Stimulated activated CD8-positive, alpha-beta memory T cell treated with anti-CD3 and anti-CD28 coated beads, Interleukin-4, amount 100 ng/mL, for 24 hours (primary cell): ENCODE measurements around the gene NDUFS6.
"Not testable (repeated sequence)": the region's sequence is repeated elsewhere in the genome, so short reads cannot be mapped to it uniquely, and the experiment has no call there.

ENCODE experiments used
- DNase-seq: peaks from one replicate; pipeline ENCODE4 v3.0.0-alpha.2; 2020; ENCODE audit warnings: low read depth

Gene NDUFS6

DNA sequence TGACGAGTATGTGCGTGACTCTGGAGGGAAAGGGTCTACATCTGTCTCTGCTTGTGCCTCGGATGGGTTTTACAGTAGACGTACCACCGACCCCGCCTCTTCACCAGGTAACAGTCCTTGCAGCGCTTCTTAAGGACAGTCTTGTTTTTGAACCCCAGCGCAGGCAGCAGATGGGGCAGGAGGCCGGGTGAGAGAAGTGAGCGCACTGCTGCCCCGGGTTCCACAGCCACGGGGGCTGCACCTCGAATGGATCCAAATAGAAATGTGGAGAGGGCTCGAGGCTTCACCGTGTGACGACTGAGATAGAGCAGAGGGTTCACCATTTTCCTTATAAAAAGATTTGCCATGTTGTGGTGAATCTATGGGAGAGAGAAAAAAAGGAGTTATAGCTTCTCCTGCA, 2.6 kb upstream of the NDUFS6 start:
- not testable (repeated sequence) for DNase-seq

DNA sequence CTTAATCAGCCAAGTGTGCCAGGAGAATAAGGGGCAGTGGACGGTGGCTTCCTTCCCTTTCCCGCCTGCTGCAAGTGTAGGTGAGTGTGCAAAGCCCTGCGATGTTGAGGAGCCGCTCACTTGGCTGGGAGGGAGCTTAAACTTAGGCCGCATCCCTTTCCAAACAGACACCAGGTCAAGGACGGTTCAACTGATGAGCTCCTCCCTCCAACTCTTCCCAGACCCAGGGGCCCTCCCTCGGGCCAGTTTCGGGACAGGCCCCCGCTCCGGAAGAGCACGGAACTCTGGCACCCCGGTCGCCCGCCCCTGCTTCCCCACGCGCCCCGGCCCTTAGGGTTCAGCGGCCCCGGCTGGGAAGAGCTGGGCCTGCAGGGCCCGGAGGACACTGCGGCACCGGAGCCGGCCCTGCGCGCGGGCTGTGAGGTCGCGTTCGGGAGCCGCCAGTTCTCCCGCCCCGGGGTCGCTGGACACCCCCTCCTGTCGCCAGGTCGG, 2.1 kb upstream of the NDUFS6 start:
- no peak for DNase-seq

DNA sequence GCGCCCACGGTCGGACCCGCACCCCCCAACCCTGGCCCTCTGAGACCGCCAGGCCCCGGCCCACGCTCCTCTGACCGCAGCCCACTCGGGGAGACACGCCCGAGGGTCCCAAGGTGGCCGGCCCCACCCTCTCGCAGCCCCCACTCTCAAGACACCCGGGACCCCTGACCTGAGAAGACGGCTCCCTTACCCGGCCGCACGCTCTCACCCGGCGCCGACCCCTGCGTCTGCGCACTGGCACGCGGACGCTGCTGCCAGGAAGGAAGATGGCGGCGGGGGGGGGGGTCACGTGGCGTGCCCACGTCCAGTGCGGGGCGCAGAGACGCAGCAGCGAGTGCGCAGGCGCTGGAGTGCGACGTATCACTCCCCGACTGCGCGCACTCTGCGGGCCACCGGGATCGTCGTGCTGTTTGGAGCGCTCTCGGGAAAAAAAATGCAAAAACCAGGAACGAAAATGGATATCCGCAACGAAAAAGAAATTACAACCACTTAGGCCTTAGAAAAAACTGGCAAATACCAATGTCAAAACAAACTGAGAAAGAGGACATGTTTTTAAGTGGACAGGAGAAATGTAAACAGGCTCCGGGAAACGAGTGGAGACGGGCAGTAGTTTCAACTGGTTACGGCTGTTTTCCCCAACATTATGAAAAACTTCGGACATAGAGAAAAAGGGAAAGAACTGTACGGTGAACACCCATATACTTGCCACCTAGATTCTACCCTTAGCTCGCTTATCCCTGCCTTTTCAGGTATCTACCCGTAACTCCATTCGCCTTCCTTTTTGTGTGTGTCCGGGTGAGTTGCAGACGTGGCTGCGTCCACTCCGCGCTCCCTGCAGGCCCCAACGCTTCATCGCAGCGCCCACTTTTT, 1.4 kb upstream of the NDUFS6 start, which contains the start of gene MRPL36:
TSS of gene MRPL36 (minus strand) at position 236 of the 870 bp plus-strand sequence. CDS start 902 bp downstream, outside the sequence.
- peak; percentile 91 for DNase-seq

DNA sequence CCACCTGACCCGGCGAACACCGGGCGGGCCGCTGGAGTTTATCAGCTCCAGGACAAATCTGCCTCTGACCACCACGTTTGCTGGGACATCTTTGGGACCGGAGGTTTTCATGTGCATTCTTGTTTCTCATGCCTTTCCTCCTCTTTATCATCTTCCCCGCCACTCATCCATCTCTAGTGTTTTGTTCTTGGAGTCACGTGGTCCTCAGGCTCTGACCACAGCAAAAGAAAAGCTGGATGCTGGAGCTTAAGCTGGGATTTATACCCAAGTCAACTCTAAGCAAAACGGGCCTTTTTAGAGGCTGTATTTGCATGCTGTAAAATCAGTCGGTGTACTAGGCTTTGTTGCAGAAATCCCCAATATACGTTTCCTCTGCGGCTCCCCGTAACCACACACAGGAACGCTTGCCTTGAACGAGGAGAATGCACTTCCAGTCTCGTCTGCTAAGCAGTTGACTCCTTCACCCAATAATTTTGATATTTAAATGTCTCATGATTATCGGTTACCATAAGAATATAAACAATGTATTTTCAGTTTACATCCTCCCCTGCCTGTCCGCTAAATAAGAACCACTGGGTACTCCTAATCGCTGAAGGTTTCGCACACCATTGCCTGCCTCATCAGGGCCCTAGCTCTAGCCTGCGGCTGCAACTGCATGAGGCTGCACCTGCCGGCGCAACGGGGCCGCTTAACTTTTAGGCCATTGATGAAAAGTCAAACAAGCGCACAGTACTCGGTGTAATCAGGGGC, 560 bp upstream of the NDUFS6 start:
- DNase-seq: no peak

DNA sequence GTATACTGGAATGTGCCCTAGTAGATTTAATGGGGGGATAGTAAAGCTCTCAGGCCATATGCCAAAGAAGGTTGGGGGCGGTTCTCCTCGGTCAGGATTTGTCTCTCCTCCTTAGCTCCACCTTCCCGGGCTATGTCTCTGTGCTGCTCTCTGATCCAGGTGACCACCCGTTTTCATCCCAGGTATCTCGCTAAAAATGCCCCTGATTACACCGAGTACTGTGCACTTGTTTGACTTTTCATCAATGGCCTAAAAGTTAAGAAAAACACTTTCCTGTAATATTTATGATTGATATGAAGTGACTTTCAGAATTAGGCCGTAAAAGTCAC, 724 bp downstream of the NDUFS6 start:
- DNase-seq: no peak

DNA sequence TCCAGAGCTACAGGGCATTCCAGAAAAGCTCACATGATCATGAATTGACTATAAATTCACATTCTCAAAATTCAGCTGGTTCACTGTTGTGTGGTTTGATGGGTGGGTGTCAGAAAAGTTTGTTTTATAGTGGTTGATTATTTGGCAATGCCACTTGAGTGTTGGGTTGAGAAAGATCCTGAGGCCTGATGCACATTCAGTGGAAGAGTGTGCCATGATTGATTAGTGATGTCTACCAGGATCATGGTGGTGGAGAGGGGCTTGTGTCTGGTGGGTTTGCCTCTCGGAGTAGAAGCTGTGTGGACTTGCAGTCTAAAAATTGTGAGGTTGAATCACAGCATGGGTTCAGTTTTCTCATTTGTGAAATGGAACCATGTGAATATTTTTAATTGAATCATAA, 2.0 kb downstream of the NDUFS6 start:
- DNase-seq: no peak

DNA sequence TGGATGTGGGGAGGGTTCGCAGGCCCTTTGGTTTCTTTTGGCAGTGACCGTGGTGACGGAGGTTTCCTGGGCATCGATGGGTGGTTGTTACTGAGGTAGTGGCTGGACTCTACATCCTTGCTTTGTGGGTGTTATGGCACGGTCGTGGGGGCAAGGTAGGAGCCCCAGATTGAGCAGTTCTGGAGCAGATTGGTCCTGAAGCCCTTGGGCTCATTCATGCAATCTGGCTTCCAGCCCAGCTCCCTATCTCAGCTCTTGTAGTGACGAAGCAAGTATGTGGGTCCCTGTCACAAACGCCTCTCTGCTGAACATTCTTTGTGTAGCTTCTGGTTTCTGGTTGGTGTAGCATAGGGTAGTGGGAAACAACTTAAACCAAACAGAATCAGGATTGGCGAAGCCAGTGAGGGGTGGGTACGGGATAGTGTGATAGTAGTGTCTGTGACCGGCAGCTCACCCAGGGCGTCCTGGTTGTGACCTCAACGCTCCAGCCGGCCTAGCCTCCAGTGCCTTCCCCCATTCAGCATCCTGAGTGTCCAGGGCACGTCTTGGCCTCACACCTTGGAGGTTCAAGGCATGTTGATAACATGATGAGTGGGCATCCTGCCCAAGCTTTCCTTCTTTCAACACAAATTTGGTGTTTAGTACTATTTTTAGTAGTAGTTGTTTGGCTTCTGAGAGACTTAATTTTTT, 2.9 kb downstream of the NDUFS6 start:
- no peak for DNase-seq

DNA sequence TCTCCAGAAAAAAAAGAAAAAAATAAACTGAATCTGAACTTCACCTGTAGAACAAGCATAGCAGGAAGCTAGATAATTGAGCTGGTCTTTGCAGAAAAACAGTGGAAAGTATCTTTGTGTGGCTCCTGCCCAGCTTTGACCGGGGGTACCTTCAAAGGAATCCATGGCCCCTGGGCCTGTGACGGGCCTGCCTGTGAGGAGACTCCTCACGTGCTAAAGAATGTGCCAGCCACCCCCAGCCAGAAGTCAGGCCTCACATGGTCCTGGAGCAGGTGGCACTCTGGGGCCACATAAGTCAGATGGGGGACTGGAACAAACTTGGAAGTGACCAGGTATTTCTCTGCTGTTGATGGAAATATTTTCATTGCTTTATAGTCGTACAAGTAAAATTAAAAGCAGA, 4.1 kb downstream of the NDUFS6 start:
- no peak for DNase-seq

DNA sequence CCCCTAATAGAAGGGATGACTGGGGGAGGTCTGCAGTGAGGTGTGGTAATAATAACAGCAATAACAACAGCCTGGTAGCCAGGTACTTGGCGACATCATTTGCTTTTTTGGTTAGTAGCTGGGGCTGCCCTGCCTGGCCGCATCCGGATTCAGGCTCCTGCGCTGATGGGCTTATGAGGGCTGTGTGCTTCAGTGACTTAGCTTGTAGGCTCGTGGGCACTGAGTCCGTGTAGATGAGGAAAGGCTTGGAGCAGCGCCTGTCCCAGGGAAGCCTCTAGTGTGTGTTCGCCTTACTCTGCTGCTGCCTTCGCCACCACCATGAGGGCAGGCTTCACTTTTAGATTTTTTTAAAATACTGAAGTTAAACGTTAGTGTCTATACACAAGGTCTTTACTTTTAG, 4.5 kb downstream of the NDUFS6 start:
- no peak for DNase-seq

DNA sequence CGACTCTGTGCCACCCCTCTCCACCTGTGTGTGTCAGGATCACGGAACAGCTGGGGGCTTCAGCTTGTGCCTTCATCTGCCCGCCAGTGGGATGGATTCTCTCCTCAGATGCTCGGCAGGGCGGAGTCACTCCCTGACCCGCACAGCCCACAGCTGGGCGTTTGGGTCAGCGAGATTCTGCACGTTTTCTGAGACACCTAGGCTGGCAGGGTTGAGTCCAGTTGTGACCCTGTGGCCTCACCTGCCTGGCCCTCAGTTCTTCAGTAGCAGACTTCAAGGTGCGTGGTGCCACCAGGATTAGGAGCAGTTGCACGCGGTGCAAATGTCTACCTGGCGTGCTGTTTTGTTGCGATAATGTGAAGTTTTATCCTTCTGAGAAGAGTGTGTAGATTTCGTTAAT, 5.0 kb downstream of the NDUFS6 start:
- DNase-seq: no peak

DNA sequence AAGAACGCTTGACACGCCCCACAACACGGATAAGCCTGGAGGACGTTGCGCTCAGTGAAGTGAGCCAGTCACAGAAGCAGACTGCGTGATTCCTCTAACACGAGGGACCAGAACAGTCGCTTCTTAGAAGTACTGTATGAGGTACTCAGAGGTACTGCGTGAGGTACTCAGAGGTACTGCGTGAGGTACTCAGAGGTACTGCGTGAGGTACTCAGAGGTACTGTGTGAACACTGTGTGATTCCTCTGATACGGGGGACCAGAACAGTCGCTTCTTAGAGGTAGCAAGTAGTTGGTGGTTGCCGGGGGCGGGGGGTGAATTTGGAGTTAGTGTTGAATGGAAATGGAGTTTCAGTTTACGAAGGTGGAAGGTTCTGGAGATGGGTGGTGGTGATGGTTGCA, 5.8 kb downstream of the NDUFS6 start:
- no peak for DNase-seq

DNA sequence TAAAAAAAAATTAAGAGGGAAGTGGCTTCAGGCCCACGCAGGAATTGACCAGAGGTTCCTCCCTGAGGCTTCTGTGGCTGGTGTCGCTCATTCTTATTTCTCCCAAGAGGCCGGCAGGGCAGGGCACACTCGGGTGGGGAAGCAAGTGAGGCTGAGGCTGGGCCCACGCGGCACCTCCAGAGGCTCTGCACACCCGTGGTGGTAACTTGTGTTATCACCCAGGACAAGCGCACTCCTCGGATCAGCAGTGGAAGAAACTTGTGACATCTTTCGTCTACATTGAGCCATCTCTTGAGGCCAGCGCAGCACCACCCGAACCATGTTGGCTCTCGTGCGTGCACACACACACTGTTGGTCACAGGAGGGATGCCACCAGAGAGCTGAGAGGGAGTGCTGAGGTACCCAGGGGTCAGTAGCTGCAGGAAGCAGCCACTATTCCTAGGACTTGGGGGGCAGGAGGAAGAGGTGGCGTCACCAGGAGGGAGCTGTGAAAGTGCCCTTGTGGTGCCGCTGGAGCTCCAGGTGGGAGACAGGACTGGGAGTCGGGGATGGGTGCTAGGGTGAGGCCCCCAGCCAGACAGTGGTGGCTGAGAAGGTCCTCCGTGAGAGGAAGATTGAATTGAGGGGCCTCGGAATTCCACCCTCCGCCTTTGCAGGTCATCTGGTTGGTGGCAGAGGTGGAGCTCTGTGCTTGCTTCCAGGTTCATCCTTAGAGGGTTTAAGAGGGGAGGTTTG, 6.4 kb downstream of the NDUFS6 start:
- DNase-seq: no peak

DNA sequence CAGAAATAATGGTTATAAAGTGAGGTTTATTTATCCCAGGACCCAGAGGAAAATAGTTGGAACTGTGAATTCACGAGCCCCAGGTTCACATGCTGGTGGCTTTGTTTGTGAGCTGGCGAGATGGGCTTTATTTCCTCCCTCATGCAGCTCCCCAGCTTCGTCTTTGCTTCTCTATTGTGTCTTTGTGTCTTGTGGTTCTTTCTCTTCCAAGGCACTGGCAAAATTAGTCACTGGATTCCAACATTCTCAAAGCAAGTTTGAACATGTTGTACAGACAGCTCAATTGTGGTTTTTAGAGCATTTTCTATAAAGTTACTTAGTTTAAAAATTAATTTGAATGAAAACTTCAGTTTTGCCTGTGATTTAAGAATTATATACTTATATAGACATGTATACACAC, 7.2 kb downstream of the NDUFS6 start:
- DNase-seq: no peak

DNA sequence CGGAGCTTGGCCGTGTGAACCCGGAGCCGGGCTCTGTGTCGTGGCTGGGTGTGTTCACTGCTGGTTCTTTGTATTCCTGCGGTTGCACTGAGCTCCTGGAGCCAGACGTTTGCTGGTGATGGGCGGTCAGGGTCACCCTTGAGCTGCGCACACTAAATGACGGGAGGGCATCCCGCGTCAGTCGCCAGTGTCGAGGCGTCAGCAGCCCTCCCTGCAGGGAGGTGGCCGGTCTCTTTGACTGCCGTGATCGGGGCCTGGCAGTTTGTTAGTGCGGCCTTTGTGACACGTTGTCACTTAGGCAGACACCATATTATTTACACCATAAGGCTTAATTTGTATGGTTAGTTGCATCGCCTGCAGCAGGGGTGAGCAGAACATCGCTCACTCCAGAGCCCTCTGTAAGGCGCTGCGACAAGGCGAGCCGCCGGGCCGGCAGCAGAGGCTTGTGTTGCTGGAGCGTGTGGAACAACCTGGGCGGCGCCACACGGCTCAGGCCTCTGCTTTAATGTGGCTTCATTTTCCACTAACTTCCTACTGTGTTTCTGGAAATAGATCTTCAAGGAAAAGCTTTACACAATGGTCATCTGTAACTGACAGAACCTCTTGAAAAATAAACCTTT, 8.3 kb downstream of the NDUFS6 start:
- no peak for DNase-seq

DNA sequence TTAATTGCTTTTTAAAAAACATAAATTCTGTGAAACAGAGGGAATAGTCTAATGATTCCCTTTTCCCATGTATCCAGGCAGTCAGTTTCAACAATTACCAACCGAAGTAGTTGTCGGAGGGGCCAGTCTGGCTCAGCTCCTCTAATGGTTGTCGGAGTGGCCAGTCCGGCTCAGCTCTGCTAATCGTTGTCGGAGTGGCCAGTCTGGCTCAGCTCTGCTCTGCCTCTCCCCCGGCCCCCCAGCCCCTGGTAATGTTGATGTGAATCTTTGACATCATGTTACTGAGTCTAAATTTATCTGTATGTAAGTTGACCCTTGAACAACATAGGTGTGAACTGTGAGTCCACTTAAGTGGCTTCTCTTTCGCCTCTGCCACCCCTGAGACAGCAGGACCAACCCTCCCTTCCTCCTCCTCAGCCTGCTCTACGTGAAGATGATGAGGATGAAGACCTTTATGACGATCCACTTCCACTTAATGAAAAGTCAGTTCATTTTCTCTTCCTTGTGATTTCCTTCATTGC, 9.4 kb downstream of the NDUFS6 start:
- DNase-seq: no peak

DNA sequence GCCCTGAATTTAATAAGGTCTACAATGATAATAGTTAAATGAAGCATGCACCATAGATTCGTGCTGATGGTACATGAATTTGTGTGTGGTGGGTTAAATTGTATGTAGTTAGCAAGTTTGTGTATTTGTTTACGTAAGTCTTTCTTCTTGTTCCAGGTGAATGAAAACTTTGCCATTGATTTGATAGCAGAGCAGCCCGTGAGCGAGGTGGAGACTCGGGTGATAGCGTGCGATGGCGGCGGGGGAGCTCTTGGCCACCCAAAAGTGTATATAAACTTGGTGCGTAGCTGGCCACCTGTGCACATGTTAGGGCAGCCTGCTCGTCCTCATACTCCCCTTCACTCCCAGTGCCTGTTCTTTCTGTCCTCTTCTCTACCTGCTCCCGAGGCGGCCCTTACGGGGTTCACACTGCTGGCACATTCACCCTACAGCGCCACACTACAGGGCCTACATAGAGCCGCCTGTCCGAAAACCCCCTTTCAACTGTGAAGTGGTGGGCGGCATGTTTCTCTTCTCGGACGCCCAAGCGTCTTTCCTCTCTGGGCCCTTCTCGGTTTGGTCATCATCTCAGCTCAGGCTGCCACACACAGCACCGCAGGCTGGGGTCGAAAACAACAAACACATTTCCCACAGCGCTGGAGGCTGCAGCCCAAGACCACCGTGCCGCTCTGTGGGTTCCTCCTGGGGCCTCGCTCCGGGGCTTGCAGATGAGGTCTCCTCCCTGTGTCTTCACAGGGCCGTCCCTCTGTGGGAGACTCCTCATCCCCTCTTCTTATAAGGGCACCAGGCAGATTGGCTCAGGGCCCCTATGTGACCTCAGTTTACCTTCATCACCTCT, 13.2 kb downstream of the NDUFS6 start:
- DNase-seq: no peak

DNA sequence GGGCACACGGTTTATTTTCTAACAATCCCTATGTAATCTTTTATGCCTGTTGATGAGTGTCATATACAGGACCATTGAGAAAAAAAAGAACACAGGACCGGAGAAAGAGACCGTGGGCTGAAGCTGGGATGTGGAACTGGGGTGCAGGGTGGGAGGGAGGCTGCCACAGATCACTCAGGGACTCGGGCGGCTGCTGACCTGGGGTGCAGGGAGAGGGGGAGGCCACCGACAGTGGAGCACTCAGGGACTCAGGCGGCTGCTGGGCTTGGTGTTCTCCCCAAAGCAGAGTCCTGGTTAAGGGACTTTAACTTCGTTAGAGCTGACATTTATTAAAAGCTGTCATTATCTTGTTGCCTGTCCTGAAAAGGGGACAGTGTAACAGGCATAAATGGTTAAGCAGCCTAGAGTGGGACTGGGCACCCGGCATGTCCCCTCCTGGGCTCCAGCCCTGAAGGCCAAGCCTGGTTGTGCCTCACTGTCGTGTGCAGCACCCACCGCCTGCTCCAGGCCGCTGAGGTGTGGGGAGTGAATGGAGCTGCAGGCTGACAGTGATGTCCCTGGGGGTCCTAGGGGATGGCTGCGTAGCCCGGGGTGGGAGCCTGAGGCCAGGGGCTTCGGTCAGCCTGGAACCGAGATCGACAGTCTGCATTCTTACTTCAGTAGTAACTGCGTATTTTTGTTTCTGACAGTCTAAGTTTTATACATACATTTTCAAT, 14.0 kb downstream of the NDUFS6 start:
- DNase-seq: no peak

DNA sequence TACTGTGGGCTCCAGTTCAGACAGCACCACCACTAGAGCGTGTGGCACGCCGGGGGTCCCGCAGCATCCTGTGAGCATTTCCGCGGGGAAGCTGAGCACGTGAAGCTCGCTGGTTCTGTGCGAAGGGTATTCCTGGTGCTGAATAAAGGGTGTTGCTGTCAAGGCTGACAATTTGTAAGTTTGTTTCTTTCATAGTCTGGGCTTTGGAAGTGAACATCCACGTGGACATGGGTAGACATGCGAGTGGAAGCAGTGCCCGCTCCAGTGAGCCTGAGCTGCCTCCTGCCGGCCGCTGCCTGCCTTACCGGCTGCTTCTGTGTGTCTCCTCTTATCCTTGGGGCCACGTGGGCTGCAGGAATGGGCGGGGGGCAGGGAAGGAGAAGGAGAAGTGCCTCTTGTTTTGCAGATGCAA, 14.7 kb downstream of the NDUFS6 start:
- no peak for DNase-seq

DNA sequence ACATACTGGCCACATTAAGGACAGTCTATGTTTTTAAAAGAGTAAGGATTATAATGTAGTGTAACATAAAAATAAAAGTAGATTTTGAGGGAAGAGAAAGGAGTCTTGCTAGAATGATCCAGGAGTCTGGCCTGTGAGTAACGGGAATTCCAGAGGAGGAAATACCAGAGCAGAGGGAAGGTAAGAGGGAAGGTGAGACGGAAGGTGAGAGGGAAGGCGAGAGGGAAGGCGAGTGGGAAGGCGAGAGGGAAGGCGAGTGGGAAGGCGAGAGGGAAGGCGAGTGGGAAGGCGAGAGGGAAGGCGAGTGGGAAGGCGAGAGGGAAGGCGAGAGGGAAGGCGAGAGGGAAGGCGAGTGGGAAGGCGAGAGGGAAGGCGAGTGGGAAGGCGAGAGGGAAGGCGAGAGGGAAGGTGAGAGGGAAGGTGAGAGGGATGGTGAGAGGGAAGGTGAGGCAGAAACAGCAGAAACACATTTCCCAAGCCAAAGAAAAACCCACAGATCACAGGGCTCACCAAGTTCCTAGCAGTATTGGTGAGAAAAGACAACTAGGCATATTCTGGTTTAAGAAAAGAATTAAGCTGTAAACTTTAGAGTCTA, 15.4 kb downstream of the NDUFS6 start:
- not testable (repeated sequence) for DNase-seq
